HEK293 (cell line): ENCODE measurements around the gene SIGLEC5.
"Not testable (repeated sequence)": the region's sequence is repeated elsewhere in the genome, so short reads cannot be mapped to it uniquely, and the experiment has no call there.

Experiments used
- CTCF ChIA-PET: fragments of 350-600 bp; formaldehyde crosslinking; extraction: SDS; loops from one replicate; lab custom pipeline; 2021; ENCODE audit warnings: antibody characterized with exemption; lab: Yijun Ruan, JAX
- POLR2A ChIA-PET: fragments of 300-600 bp; formaldehyde crosslinking; extraction: SDS; loops from one replicate; lab custom pipeline; 2020; ENCODE audit warnings: antibody characterized with exemption, inconsistent platforms; lab: Yijun Ruan, JAX
- H3K27ac ChIP-seq: fragments of 200-500 bp; sonication (Bioruptor generic); 2 replicates; pipeline ENCODE4 v1.5.1; 2014; ENCODE audit warnings: low read depth, low read length, control low read depth, inconsistent platforms; ENCODE audit errors: extremely low read depth
- H3K36me3 ChIP-seq, 2 experiments: fragments of 200-500 bp in 1 of 2; sonication (Bioruptor generic) in 1 of 2; 1 replicate in 1 of 2; 2 replicates in 1 of 2; pipeline ENCODE4 v1.5.1; 2014 to 2017; ENCODE audit warnings: inconsistent platforms in 2 of 2, low read length in 2 of 2; ENCODE audit not compliant: control insufficient read depth in 2 of 2, insufficient read depth in 1 of 2
- H3K4me1 ChIP-seq: fragments of 200-500 bp; sonication (Bioruptor generic); 2 replicates; pipeline ENCODE4 v1.5.1; 2014; ENCODE audit warnings: mild to moderate bottlenecking, low read length, inconsistent platforms; ENCODE audit not compliant: control insufficient read depth, insufficient read depth
- H3K4me3 ChIP-seq: 2 replicates; pipeline ENCODE4 v1.5.1; 2011; ENCODE audit warnings: low read depth, mild to moderate bottlenecking, control low read depth, low read length, moderate library complexity
- H3K9me3 ChIP-seq: fragments of 200-500 bp; sonication (Bioruptor generic); 2 replicates; pipeline ENCODE4 v1.5.1; 2014; ENCODE audit warnings: low read depth, low read length, inconsistent platforms; ENCODE audit not compliant: control insufficient read depth, insufficient read depth
- GLI4 ChIP-seq: fragments of 450-650 bp; formaldehyde crosslinking; IDR thresholded peaks from 2 replicates; pipeline ENCODE4 v1.5.1; 2016; ENCODE audit warnings: missing biosample characterization, missing genetic modification characterization
- KLF7 ChIP-seq: fragments of 450-650 bp; formaldehyde crosslinking; IDR thresholded peaks from 2 replicates; pipeline ENCODE4 v1.5.1; 2016; ENCODE audit warnings: missing biosample characterization, missing genetic modification characterization, borderline replicate concordance
- OVOL3 ChIP-seq: fragments of 450-650 bp; formaldehyde crosslinking; IDR thresholded peaks from 2 replicates; pipeline ENCODE4 v1.5.1; 2016; ENCODE audit warnings: missing biosample characterization, missing genetic modification characterization
- PATZ1 ChIP-seq: fragments of 450-650 bp; formaldehyde crosslinking; IDR thresholded peaks from 2 replicates; pipeline ENCODE4 v1.5.1; 2016; ENCODE audit warnings: missing biosample characterization, missing genetic modification characterization
- PRDM2 ChIP-seq: fragments of 450-650 bp; formaldehyde crosslinking; IDR thresholded peaks from 2 replicates; pipeline ENCODE4 v1.5.1; 2016; ENCODE audit warnings: missing biosample characterization, missing genetic modification characterization, borderline replicate concordance
- ZBTB7A ChIP-seq: fragments of 450-650 bp; formaldehyde crosslinking; IDR thresholded peaks from 2 replicates; pipeline ENCODE4 v1.5.1; 2016; ENCODE audit warnings: low read depth, missing biosample characterization, missing genetic modification characterization
- ZFHX2 ChIP-seq: fragments of 450-650 bp; formaldehyde crosslinking; conservative IDR thresholded peaks from 2 replicates; pipeline ENCODE4 v1.5.1; 2016; ENCODE audit warnings: missing biosample characterization, missing genetic modification characterization
- ZNF138 ChIP-seq: fragments of 450-650 bp; formaldehyde crosslinking; IDR thresholded peaks from 2 replicates; pipeline ENCODE4 v1.5.1; 2016; ENCODE audit warnings: missing biosample characterization, missing genetic modification characterization, borderline replicate concordance
- ZNF19 ChIP-seq: fragments of 450-650 bp; formaldehyde crosslinking; IDR thresholded peaks from 2 replicates; pipeline ENCODE4; 2016; ENCODE audit warnings: missing biosample characterization, missing genetic modification characterization, low read depth
- ZNF280C ChIP-seq: fragments of 450-650 bp; formaldehyde crosslinking; IDR thresholded peaks from 2 replicates; pipeline ENCODE4 v1.5.1; 2016; ENCODE audit warnings: missing biosample characterization, missing genetic modification characterization
- ZNF292 ChIP-seq: fragments of 450-650 bp; formaldehyde crosslinking; IDR thresholded peaks from 2 replicates; pipeline ENCODE4 v1.5.1; 2016; ENCODE audit warnings: low read depth, missing biosample characterization, missing genetic modification characterization, borderline replicate concordance
- ZNF341 ChIP-seq: fragments of 450-650 bp; formaldehyde crosslinking; IDR thresholded peaks from 2 replicates; pipeline ENCODE4; 2016; ENCODE audit warnings: low read depth, missing biosample characterization, missing genetic modification characterization
- ZNF404 ChIP-seq: fragments of 450-650 bp; formaldehyde crosslinking; IDR thresholded peaks from 2 replicates; pipeline ENCODE4 v1.5.1; 2017; ENCODE audit warnings: missing biosample characterization, missing genetic modification characterization
- ZNF626 ChIP-seq: fragments of 450-650 bp; sonication (Bioruptor Pico); formaldehyde crosslinking; IDR thresholded peaks from 2 replicates; pipeline ENCODE4 v1.5.1; 2018; ENCODE audit warnings: missing biosample characterization, missing genetic modification characterization, inconsistent platforms
- ZNF677 ChIP-seq: fragments of 450-650 bp; IDR thresholded peaks from 2 replicates; pipeline ENCODE4 v1.5.0; 2018; ENCODE audit warnings: missing biosample characterization, mild to moderate bottlenecking, missing genetic modification characterization, moderate library complexity

Gene SIGLEC5

GRCh38 chr19:51651216-51651846 is 21.1 kb upstream of the SIGLEC5 start (continued):
- TF ChIP-seq ZNF404, result no peak
- no peak for TF ChIP-seq KLF7 (tag by site-specific recombination)
- no peak for TF ChIP-seq ZNF626 (tag by site-specific recombination)
- TF ChIP-seq ZNF341 (tag by site-specific recombination), result no peak

GRCh38 chr19:51647318-51647717 is 17.1 kb upstream of the SIGLEC5 start:
- ChIA-PET CTCF (no interaction called here), POLR2A (no interaction called here)
- H3K36me3 ChIP-seq, result no peaks in the 10 kb centered on the region
- TF ChIP-seq ZBTB7A (tag by site-specific recombination), result no peak
- TF ChIP-seq ZNF677 (tag by site-specific recombination), result no peak
- TF ChIP-seq OVOL3 (tag by site-specific recombination), result no peak
- no peaks in the 10 kb centered on the region for H3K4me1 ChIP-seq
- H3K9me3 ChIP-seq, result no peaks in the 10 kb centered on the region
- no peak overlapping the region for H3K4me3 ChIP-seq
- no peak overlapping the region for H3K27ac ChIP-seq

GRCh38 chr19:51646730-51647129 is 16.5 kb upstream of the SIGLEC5 start, which contains the start of gene SIGLEC14:
SIGLEC14 (minus strand) TSS chr19:51646825; CDS start chr19:51646759, 66 bp downstream.
- H3K4me3 ChIP-seq, H3K27ac ChIP-seq, POLR2A ChIA-PET: not testable (repeated sequence)

GRCh38 chr19:51644636-51645271 is 14.6 kb upstream of the SIGLEC5 start:
- no peak for TF ChIP-seq GLI4 (tag by site-specific recombination)
- TF ChIP-seq ZNF19, result no peak
- no peak for TF ChIP-seq PRDM2 (tag by site-specific recombination)
- TF ChIP-seq ZNF280C (tag by site-specific recombination), result no peak
- no peak for TF ChIP-seq ZNF138 (tag by site-specific recombination)
- no peak for TF ChIP-seq PATZ1 (tag by site-specific recombination)
- no peak for TF ChIP-seq ZNF292
- TF ChIP-seq ZFHX2 (tag by site-specific recombination), result 0 out of 2 replicates have a peak, but pooled peaks have one; percentile 10
- TF ChIP-seq, all 188 proteins: peak for 1
- no peak overlapping the region for H3K4me3 ChIP-seq
- ChIA-PET POLR2A (no interaction called here), CTCF (interaction anchor here (0.6 to 4.5 kb wide), 6 partner anchors 9 to 1618 kb away, joined by 3 to 35 read pairs (median 5); no protein-coding TSS in a partner anchor)
- H3K27ac ChIP-seq, result no peak overlapping the region
- no peaks in the 10 kb centered on the region for H3K4me1 ChIP-seq
- H3K9me3 ChIP-seq, result no peaks in the 10 kb centered on the region
- no peaks in the 10 kb centered on the region for H3K36me3 ChIP-seq

More at GRCh38 chr19:51646730-51647129, 16.5 kb upstream of the SIGLEC5 start, which contains the start of gene SIGLEC14:
- H3K4me1 ChIP-seq, H3K9me3 ChIP-seq, CTCF ChIA-PET, H3K36me3 ChIP-seq: not testable (repeated sequence)
